K562 (cell line): ENCODE data around the gene SETX.

Experiments used
- CBX5 ChIP-seq: IDR thresholded peaks from 2 replicates; pipeline ENCODE4 v1.6.1; 2014; ENCODE audit warnings: low read depth, borderline replicate concordance
- CTCF ChIP-seq, 3 experiments: IDR thresholded peaks in 2 of 3; conservative IDR thresholded peaks in 1 of 3; 2 replicates each; pipeline ENCODE4 v1.5.1; 2011 to 2012; ENCODE audit warnings: low read length in 3 of 3, mild to moderate bottlenecking in 3 of 3, control low read depth in 2 of 3, improper control_type of control experiment in 1 of 3, inconsistent platforms in 1 of 3, low read depth in 1 of 3, mixed read lengths in 1 of 3, moderate library complexity in 1 of 3; ENCODE audit not compliant: insufficient read depth in 2 of 3

- TF ChIP-seq CTCF (IDR thresholded peaks at IDR 0.05 in 2 of 3, conservative IDR thresholded peaks at IDR 0.05 in 1 of 3; ENCODE audit: insufficient read depth in 2 of 3, low read depth in 1 of 3, low read length in 3 of 3) = peak in 1 of 3 experiments; percentile 46; a peak in 1 of 6 replicates
- TF ChIP-seq CBX5 = no peak
These were observed 118.0 kb downstream of the SETX start for GRCh38 chr9:132236662-132237311.
